K562 (cell line): ENCODE results near the gene DVL2. TPM values are rescaled to one million over a fixed set of nuclear protein-coding genes. Genes with fewer than 3 reads are reported as not detected.

Experiments
- C11orf30 ChIP-seq: fragments of 450-650 bp; IDR thresholded peaks from 2 replicates; pipeline ENCODE4 v1.6.1; 2016; ENCODE audit warnings: low read depth, mild to moderate bottlenecking
- CHAMP1 ChIP-seq: fragments of 450-650 bp; IDR thresholded peaks from 2 replicates; pipeline ENCODE4 v1.6.1; 2016; ENCODE audit warnings: mild to moderate bottlenecking
- FIP1L1 ChIP-seq: fragments of 200-400 bp; formaldehyde crosslinking; IDR thresholded peaks from 2 replicates; pipeline ENCODE4 v1.6.1; 2018; ENCODE audit warnings: mild to moderate bottlenecking, low read depth, low read length; ENCODE audit not compliant: poor library complexity, severe bottlenecking
- GATAD2A ChIP-seq: fragments of 450-650 bp; IDR thresholded peaks from 2 replicates; pipeline ENCODE4 v1.6.1; 2017
- IRF2 ChIP-seq: sonication (generic); formaldehyde crosslinking; IDR thresholded peaks from 2 replicates; pipeline ENCODE4 v1.8.1; 2022; ENCODE audit warnings: mild to moderate bottlenecking, missing genetic modification reagents
- NFIC ChIP-seq: fragments of 450-650 bp; IDR thresholded peaks from 2 replicates; pipeline ENCODE4 v1.6.1; 2017; ENCODE audit warnings: mild to moderate bottlenecking, inconsistent platforms
- NR3C1 ChIP-seq: sonication (generic); formaldehyde crosslinking; IDR thresholded peaks from 2 replicates; pipeline ENCODE4 v1.8.1; 2022; ENCODE audit warnings: missing genetic modification reagents
- RFX5 ChIP-seq: IDR thresholded peaks from 2 replicates; pipeline ENCODE4 v1.6.1; 2011; ENCODE audit warnings: low read depth, mild to moderate bottlenecking, improper control_type of control experiment, low read length
- SMC3 ChIP-seq: conservative IDR thresholded peaks from 2 replicates; pipeline ENCODE4 v1.6.1; 2011; ENCODE audit warnings: low read depth, low read length, improper control_type of control experiment; ENCODE audit not compliant: insufficient read depth
- SUPT5H ChIP-seq: fragments of 450-650 bp; IDR thresholded peaks from 2 replicates; pipeline ENCODE4 v1.6.1; 2016
- ZC3H8 ChIP-seq: fragments of 450-650 bp; IDR thresholded peaks from 2 replicates; pipeline ENCODE4 v1.6.1; 2017
- ZNF121 ChIP-seq: sonication (generic); formaldehyde crosslinking; conservative IDR thresholded peaks from 2 replicates; pipeline ENCODE4 v1.8.0; 2022; ENCODE audit warnings: missing genetic modification reagents
- ZNF143 ChIP-seq: sonication (generic); formaldehyde crosslinking; IDR thresholded peaks from 2 replicates; pipeline ENCODE4 v1.9.0; 2022; ENCODE audit warnings: mild to moderate bottlenecking, missing genetic modification reagents
- polyA plus RNA-seq, 8 experiments: library from polyadenylated mRNA; depleted of rRNA in 4 of 8; stranded (reverse) in 5 of 8; unstranded in 3 of 8; fragments of >200 nt; fragmentation: Nextera tagmentation in 2 of 8; fragmentation: Illumina TruSeq in 1 of 8; extraction: Ambion mirVana in 2 of 8; extraction: Trizol in 1 of 8; gene quantifications; 2 replicates each; pipeline versions ENCODE4 v1.2.1 to v1.2.3, GENCODE V29; 2011 to 2014; ENCODE audit warnings: inconsistent platforms in 1 of 8, missing spikeins in 1 of 8
- total RNA-seq, 7 experiments: library from RNA; depleted of rRNA in 6 of 7; stranded (reverse); fragments of >200 nt in 6 of 7; fragmentation: Illumina TruSeq in 2 of 7; extraction: Trizol in 2 of 7; gene quantifications; 2 replicates each; pipeline versions ENCODE4 v1.2.1 to v1.2.3, GENCODE V29; 2011 to 2021; ENCODE audit warnings: low replicate concordance in 1 of 7
- TF ChIP-seq, protein P1 (sequence below): IDR thresholded peaks from 3 replicates; pipeline ENCODE4 v1.6.1; 2011; ENCODE audit warnings: borderline replicate concordance, mild to moderate bottlenecking, moderate library complexity; ENCODE audit not compliant: insufficient read length; ENCODE audit errors: extremely low read depth
- TF ChIP-seq, protein P2 (sequence below): IDR thresholded peaks from 2 replicates; pipeline ENCODE4 v1.6.1; 2012; ENCODE audit warnings: low read depth, low read length, improper control_type of control experiment, borderline replicate concordance
- TF ChIP-seq, protein P3 (sequence below): sonication (generic); IDR thresholded peaks from 2 replicates; pipeline ENCODE4 v1.6.1; 2016

DVL2 gene
- total and polyA plus RNA-seq, 9 of the 15 experiments (the other 6 are each of a cell fraction or from before 2014, with no cell fraction given), result 1.3 to 49.5 (median 24.3) TPM

DNA sequence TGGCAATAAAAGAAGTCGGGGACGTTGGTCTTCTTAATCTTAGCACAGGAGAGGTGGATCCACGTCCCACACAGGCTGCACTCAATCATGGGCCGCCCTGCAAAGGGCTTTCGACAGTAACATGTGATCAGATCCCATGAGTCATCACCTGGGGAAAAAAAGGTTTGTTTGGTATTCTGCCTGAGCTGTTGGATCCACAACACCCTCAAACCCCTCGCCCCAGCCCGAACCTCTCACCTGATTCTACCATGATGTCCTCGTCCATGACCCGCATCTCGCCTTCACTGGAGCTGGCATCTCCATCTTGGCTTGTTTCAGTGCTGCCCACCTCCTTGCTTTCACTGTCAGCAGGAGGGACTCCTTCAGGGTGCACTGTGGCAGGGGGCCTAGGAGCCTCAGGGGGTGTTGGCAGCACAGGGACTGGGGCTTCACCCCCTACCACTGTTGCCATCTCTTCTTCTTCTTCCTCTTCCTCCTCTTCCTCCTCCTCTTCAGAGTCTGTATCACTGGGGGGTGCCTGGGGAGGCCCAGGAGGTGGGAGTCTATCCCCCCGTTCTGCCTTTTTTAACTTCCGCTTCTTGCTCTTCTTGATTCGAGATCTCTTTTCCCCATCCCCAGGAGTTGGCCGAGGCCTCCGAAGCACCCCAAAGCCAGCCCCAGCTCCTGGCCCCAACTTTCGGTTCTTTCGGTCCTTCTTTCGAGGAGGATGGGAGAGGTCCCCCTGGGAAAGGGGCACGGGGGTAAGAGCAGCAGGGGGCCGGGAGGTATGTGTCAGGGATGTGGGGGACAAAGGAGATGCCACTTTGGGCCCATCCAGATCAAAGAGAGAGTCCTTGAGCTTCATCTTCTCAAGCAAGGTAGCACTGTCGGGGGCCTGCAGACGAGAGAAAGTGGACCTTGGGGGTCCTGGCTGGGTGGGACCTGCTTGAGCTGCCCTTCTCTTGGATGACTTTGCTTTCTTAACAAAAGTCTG, 1.7 kb upstream of the DVL2 start (continued):
- TF ChIP-seq, protein P1, sequence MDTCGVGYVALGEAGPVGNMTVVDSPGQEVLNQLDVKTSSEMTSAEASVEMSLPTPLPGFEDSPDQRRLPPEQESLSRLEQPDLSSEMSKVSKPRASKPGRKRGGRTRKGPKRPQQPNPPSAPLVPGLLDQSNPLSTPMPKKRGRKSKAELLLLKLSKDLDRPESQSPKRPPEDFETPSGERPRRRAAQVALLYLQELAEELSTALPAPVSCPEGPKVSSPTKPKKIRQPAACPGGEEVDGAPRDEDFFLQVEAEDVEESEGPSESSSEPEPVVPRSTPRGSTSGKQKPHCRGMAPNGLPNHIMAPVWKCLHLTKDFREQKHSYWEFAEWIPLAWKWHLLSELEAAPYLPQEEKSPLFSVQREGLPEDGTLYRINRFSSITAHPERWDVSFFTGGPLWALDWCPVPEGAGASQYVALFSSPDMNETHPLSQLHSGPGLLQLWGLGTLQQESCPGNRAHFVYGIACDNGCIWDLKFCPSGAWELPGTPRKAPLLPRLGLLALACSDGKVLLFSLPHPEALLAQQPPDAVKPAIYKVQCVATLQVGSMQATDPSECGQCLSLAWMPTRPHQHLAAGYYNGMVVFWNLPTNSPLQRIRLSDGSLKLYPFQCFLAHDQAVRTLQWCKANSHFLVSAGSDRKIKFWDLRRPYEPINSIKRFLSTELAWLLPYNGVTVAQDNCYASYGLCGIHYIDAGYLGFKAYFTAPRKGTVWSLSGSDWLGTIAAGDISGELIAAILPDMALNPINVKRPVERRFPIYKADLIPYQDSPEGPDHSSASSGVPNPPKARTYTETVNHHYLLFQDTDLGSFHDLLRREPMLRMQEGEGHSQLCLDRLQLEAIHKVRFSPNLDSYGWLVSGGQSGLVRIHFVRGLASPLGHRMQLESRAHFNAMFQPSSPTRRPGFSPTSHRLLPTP, result no peak
- TF ChIP-seq RFX5 (no peak), ZNF143 (no peak), NFIC (no peak), ZC3H8 (no peak), SMC3 (no peak), ZNF121 (CRISPR knock-in tag) (no peak), GATAD2A (no peak), CHAMP1 (no peak), NR3C1 (no peak), C11orf30 (0 out of 2 replicates have a peak, but pooled peaks have one; percentile 17), IRF2 (CRISPR knock-in tag) (no peak), FIP1L1 (no peak), SUPT5H (peak; percentile 41)
- TF ChIP-seq, protein P2, sequence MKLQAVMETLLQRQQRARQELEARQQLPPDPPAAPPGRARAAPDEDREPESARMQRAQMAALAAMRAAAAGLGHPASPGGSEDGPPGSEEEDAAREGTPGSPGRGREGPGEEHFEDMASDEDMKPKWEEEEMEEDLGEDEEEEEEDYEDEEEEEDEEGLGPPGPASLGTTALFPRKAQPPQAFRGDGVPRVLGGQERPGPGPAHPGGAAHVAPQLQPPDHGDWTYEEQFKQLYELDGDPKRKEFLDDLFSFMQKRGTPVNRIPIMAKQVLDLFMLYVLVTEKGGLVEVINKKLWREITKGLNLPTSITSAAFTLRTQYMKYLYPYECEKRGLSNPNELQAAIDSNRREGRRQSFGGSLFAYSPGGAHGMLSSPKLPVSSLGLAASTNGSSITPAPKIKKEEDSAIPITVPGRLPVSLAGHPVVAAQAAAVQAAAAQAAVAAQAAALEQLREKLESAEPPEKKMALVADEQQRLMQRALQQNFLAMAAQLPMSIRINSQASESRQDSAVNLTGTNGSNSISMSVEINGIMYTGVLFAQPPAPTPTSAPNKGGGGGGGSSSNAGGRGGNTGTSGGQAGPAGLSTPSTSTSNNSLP, result no peak
- TF ChIP-seq, protein P3, sequence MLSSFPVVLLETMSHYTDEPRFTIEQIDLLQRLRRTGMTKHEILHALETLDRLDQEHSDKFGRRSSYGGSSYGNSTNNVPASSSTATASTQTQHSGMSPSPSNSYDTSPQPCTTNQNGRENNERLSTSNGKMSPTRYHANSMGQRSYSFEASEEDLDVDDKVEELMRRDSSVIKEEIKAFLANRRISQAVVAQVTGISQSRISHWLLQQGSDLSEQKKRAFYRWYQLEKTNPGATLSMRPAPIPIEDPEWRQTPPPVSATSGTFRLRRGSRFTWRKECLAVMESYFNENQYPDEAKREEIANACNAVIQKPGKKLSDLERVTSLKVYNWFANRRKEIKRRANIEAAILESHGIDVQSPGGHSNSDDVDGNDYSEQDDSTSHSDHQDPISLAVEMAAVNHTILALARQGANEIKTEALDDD, result no peak
